WTC11 (cell line): Measurements from ENCODE around the gene KDM4F. TPM values are rescaled to one million over a fixed set of nuclear protein-coding genes. Genes with fewer than 3 reads are reported as not detected.
"Not testable (repeated sequence)": the region's sequence is repeated elsewhere in the genome, so short reads cannot be mapped to it uniquely, and the experiment has no call there.

ENCODE experiments used
- ATAC-seq: fragments of 200-7000 bp; cut with Tn5 transposase; 2 replicates; pipeline ENCODE4 v1.10.0; 2021; ENCODE audit warnings: mild to moderate bottlenecking, moderate library complexity
- Bru-seq: library from RNA; stranded (reverse); fragments of 400-500 nt; gene quantifications from one replicate; lab custom pipeline; 2021; lab: Mats Ljungman, UMichigan
- CTCF ChIA-PET: fragments of 300-600 bp; sonication (Branson Sonifier 250); formaldehyde crosslinking; loops from one replicate; lab custom pipeline; 2021; ENCODE audit warnings: antibody characterized with exemption; lab: Charles Lee
- POLR2A ChIA-PET: fragments of 350-600 bp; sonication (Branson Sonifier 250); formaldehyde crosslinking; loops from one replicate; lab custom pipeline; 2021; ENCODE audit warnings: antibody characterized with exemption; lab: Charles Lee
- DNase-seq: peaks from one replicate; pipeline ENCODE4 v3.0.0; 2021; ENCODE audit warnings: low spot score
- H3K27ac Mint-ChIP-seq: 2 replicates; pipeline ENCODE4 v1.8.0; 2021; ENCODE audit warnings: mixed read lengths
- H3K27me3 Mint-ChIP-seq: 2 replicates; pipeline ENCODE4 v1.8.0; 2021; ENCODE audit warnings: low read depth, mild to moderate bottlenecking, moderate library complexity, mixed read lengths
- H3K36me3 Mint-ChIP-seq: 2 replicates; pipeline ENCODE4 v1.8.0; 2021; ENCODE audit warnings: mixed read lengths
- H3K4me1 Mint-ChIP-seq: 2 replicates; pipeline ENCODE4 v1.8.0; 2022; ENCODE audit warnings: mixed read lengths
- H3K4me3 Mint-ChIP-seq: 2 replicates; pipeline ENCODE4 v1.8.0; 2021; ENCODE audit warnings: mild to moderate bottlenecking, moderate library complexity, mixed read lengths
- H3K9me3 Mint-ChIP-seq: 2 replicates; pipeline ENCODE4 v1.8.0; 2021; ENCODE audit warnings: mixed read lengths
- FOXK1 ChIP-seq: sonication (generic); formaldehyde crosslinking; IDR thresholded peaks from 2 replicates; pipeline ENCODE4 v1.8.0; 2022; ENCODE audit warnings: mild to moderate bottlenecking, moderate library complexity, missing genetic modification reagents
- GABPB1 ChIP-seq: sonication (generic); formaldehyde crosslinking; IDR thresholded peaks from 2 replicates; pipeline ENCODE4 v1.8.1; 2023; ENCODE audit warnings: mild to moderate bottlenecking, missing genetic modification reagents
- IRF2 ChIP-seq: sonication (generic); formaldehyde crosslinking; IDR thresholded peaks from 2 replicates; pipeline ENCODE4 v1.8.0; 2022; ENCODE audit warnings: low read depth, missing genetic modification reagents, borderline replicate concordance
- JUN ChIP-seq: sonication (generic); formaldehyde crosslinking; IDR thresholded peaks from 2 replicates; pipeline ENCODE4 v1.8.0; 2023; ENCODE audit warnings: mild to moderate bottlenecking, missing genetic modification reagents
- KAT7 ChIP-seq: sonication (generic); formaldehyde crosslinking; IDR thresholded peaks from 2 replicates; pipeline ENCODE4 v1.8.1; 2023; ENCODE audit warnings: missing genetic modification reagents, mild to moderate bottlenecking, borderline replicate concordance
- MXD4 ChIP-seq: fragments of 250-450 bp; sonication (Bioruptor Pico); IDR thresholded peaks from 2 replicates; pipeline ENCODE4 v1.8.0; 2021; ENCODE audit warnings: mild to moderate bottlenecking, moderate library complexity, borderline replicate concordance
- NR2C2 ChIP-seq: sonication (generic); formaldehyde crosslinking; IDR thresholded peaks from 2 replicates; pipeline ENCODE4 v1.8.0; 2022; ENCODE audit warnings: mild to moderate bottlenecking, missing genetic modification reagents
- SP1 ChIP-seq: sonication (generic); formaldehyde crosslinking; conservative IDR thresholded peaks from 2 replicates; pipeline ENCODE4 v1.8.1; 2022; ENCODE audit warnings: missing genetic modification reagents
- TCF7 ChIP-seq: sonication (generic); formaldehyde crosslinking; IDR thresholded peaks from 2 replicates; pipeline ENCODE4 v1.8.0; 2022; ENCODE audit warnings: mild to moderate bottlenecking, low read depth, missing genetic modification reagents, moderate library complexity
- TEAD1 ChIP-seq: sonication (generic); formaldehyde crosslinking; IDR thresholded peaks from 2 replicates; pipeline ENCODE4 v1.8.0; 2022; ENCODE audit warnings: mild to moderate bottlenecking, missing genetic modification reagents
- TEAD4 ChIP-seq: sonication (generic); formaldehyde crosslinking; IDR thresholded peaks from 2 replicates; pipeline ENCODE4 v1.8.0; 2022; ENCODE audit warnings: mild to moderate bottlenecking, missing genetic modification reagents
- ZBTB21 ChIP-seq: sonication (generic); formaldehyde crosslinking; IDR thresholded peaks from 2 replicates; pipeline ENCODE4 v1.8.1; 2023; ENCODE audit warnings: mild to moderate bottlenecking, missing genetic modification reagents, borderline replicate concordance
- ZNF671 ChIP-seq: fragments of 250-450 bp; sonication (Bioruptor Pico); IDR thresholded peaks from 2 replicates; pipeline ENCODE4 v1.8.0; 2021; ENCODE audit warnings: mild to moderate bottlenecking
- long read RNA-seq, 3 experiments: library from RNA in 1 of 3; library from capped mRNA in 1 of 3; library from polyadenylated mRNA in 1 of 3; unstranded in 2 of 3; stranded (forward) in 1 of 3; transcript quantifications; one replicate each; pipeline ENCODE4 v2.0.0, GENCODE V29; 2021
- total RNA-seq: library from RNA; stranded (reverse); gene quantifications from 3 replicates; pipeline ENCODE4 v1.2.3, GENCODE V29; 2021
- TF ChIP-seq, protein P1 (sequence below): sonication (generic); formaldehyde crosslinking; IDR thresholded peaks from 2 replicates; pipeline ENCODE4 v1.8.0; 2022; ENCODE audit warnings: mild to moderate bottlenecking, missing genetic modification reagents
- TF ChIP-seq, protein P2 (sequence below): fragments of 250-450 bp; sonication (Bioruptor Pico); IDR thresholded peaks from 2 replicates; pipeline ENCODE4 v1.8.0; 2021; ENCODE audit warnings: mild to moderate bottlenecking
- TF ChIP-seq, protein P3 (sequence below): sonication (generic); formaldehyde crosslinking; IDR thresholded peaks from 2 replicates; pipeline ENCODE4 v1.8.1; 2023; ENCODE audit warnings: mild to moderate bottlenecking, missing genetic modification reagents, borderline replicate concordance
- TF ChIP-seq, protein P4 (sequence below): sonication (generic); formaldehyde crosslinking; IDR thresholded peaks from 2 replicates; pipeline ENCODE4 v1.8.1; 2022; ENCODE audit warnings: mild to moderate bottlenecking, missing genetic modification reagents, moderate library complexity, borderline replicate concordance

Gene KDM4F
- not detected in 3 replicates for total RNA-seq
- Bru-seq, nascent RNA: not detected
- long read RNA-seq, experiment 1: 0 reads
- long read RNA-seq, experiment 2: 0 reads
- long read RNA-seq, experiment 3: 0 reads

DNA sequence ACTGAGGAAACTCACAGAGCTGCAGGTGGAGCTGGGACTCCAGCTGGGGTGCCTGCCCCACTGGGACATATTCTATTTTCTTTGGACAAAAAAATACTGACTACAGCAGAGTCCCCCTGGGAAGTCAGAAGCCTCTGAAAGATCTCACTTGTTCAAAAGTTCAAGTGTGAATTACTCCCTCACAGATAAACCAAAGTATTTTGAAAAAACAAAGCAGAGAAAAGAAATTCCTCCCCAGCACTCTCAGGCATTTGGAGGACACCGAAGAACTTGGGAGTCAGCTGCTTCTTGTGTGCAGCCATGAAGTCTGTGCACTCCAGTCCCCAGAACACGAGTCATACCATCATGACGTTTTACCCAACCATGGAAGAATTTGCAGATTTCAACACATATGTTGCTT, at the start of gene KDM4F:
KDM4F (plus strand) TSS at position 301 of the 400 bp plus-strand sequence.
- H3K9me3 Mint-ChIP-seq, H3K27ac Mint-ChIP-seq, H3K4me1 Mint-ChIP-seq, POLR2A ChIA-PET, DNase-seq, H3K36me3 Mint-ChIP-seq, CTCF ChIA-PET, H3K4me3 Mint-ChIP-seq, ATAC-seq: not testable (repeated sequence)
- peaks cover 22% of the 10 kb centered on the region for H3K27me3 Mint-ChIP-seq

DNA sequence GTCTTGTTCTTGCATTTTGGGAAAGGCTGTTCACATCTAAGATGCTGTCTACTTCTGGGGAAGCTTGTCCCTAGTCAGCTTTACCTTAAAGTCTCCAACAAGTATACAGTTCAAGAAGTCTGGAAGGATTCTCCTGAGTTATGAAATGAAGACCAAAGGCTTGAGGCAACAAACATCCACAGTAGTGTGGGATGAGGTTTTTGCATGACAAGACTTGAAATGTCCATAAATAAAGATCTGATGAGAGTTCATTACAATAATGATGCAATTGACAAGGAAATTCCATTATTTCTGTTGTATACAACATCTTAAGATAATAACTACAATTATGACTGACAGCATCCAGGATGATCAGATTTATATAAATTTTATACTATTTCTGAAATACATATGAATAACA, 45.5 kb upstream of the KDM4F start:
- CTCF ChIA-PET: no interaction called here
- peaks cover 17% of the 10 kb centered on the region for H3K9me3 Mint-ChIP-seq
- no peak overlapping the region for H3K4me3 Mint-ChIP-seq
- no peak overlapping the region for H3K27ac Mint-ChIP-seq
- no peak for TF ChIP-seq SP1
- no peak for TF ChIP-seq IRF2 (CRISPR knock-in tag)
- TF ChIP-seq, protein P1, sequence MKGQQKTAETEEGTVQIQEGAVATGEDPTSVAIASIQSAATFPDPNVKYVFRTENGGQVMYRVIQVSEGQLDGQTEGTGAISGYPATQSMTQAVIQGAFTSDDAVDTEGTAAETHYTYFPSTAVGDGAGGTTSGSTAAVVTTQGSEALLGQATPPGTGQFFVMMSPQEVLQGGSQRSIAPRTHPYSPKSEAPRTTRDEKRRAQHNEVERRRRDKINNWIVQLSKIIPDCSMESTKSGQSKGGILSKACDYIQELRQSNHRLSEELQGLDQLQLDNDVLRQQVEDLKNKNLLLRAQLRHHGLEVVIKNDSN (CRISPR knock-in tag): no peak
- no peak for TF ChIP-seq TEAD4 (CRISPR knock-in tag)
- TF ChIP-seq NR2C2 (CRISPR knock-in tag): no peak
- TF ChIP-seq MXD4: no peak
- TF ChIP-seq TCF7 (CRISPR knock-in tag): no peak
- no peak for TF ChIP-seq GABPB1
- TF ChIP-seq FOXK1 (CRISPR knock-in tag): no peak
- TF ChIP-seq ZBTB21 (CRISPR knock-in tag): no peak
- TF ChIP-seq, protein P2, sequence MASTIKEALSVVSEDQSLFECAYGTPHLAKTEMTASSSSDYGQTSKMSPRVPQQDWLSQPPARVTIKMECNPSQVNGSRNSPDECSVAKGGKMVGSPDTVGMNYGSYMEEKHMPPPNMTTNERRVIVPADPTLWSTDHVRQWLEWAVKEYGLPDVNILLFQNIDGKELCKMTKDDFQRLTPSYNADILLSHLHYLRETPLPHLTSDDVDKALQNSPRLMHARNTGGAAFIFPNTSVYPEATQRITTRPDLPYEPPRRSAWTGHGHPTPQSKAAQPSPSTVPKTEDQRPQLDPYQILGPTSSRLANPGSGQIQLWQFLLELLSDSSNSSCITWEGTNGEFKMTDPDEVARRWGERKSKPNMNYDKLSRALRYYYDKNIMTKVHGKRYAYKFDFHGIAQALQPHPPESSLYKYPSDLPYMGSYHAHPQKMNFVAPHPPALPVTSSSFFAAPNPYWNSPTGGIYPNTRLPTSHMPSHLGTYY (CRISPR knock-in tag): no peak
- TF ChIP-seq, protein P3, sequence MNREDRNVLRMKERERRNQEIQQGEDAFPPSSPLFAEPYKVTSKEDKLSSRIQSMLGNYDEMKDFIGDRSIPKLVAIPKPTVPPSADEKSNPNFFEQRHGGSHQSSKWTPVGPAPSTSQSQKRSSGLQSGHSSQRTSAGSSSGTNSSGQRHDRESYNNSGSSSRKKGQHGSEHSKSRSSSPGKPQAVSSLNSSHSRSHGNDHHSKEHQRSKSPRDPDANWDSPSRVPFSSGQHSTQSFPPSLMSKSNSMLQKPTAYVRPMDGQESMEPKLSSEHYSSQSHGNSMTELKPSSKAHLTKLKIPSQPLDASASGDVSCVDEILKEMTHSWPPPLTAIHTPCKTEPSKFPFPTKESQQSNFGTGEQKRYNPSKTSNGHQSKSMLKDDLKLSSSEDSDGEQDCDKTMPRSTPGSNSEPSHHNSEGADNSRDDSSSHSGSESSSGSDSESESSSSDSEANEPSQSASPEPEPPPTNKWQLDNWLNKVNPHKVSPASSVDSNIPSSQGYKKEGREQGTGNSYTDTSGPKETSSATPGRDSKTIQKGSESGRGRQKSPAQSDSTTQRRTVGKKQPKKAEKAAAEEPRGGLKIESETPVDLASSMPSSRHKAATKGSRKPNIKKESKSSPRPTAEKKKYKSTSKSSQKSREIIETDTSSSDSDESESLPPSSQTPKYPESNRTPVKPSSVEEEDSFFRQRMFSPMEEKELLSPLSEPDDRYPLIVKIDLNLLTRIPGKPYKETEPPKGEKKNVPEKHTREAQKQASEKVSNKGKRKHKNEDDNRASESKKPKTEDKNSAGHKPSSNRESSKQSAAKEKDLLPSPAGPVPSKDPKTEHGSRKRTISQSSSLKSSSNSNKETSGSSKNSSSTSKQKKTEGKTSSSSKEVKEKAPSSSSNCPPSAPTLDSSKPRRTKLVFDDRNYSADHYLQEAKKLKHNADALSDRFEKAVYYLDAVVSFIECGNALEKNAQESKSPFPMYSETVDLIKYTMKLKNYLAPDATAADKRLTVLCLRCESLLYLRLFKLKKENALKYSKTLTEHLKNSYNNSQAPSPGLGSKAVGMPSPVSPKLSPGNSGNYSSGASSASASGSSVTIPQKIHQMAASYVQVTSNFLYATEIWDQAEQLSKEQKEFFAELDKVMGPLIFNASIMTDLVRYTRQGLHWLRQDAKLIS (CRISPR knock-in tag): no peak
- TF ChIP-seq, protein P4, sequence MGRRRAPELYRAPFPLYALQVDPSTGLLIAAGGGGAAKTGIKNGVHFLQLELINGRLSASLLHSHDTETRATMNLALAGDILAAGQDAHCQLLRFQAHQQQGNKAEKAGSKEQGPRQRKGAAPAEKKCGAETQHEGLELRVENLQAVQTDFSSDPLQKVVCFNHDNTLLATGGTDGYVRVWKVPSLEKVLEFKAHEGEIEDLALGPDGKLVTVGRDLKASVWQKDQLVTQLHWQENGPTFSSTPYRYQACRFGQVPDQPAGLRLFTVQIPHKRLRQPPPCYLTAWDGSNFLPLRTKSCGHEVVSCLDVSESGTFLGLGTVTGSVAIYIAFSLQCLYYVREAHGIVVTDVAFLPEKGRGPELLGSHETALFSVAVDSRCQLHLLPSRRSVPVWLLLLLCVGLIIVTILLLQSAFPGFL (CRISPR knock-in tag): no peak
- no peak for TF ChIP-seq TEAD1 (CRISPR knock-in tag)
- TF ChIP-seq, all 79 proteins: peak for 0
- no peak for DNase-seq
- Mint-ChIP-seq H3K4me1 (no peaks in the 10 kb centered on the region), H3K27me3 (peaks cover 7% of the 10 kb centered on the region), H3K36me3 (no peaks in the 10 kb centered on the region; the same call in 1 of the 2 replicates)
- ATAC-seq: no peak
- POLR2A ChIA-PET: no interaction called here

DNA sequence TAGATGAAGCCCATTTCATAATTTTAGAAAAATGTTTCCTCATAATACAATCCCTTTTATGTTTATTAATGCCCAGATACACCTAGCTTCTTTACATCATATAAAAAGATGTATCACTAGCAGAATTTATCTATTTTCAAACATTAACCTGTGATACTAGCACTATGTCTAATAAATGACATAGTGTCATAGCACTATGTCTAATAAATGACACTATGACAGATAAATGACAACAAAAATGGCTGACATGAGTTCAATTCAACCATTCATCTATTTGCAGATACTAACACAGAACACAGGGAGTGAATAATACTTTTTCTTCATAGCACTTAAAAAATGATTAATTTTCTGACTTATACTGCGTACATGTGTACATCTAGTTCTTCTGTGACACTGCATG, 43.6 kb upstream of the KDM4F start:
- ATAC-seq: no peak
- Mint-ChIP-seq H3K9me3 (peaks cover 8% of the 10 kb centered on the region; the same call in 1 of the 2 replicates), H3K4me1 (no peaks in the 10 kb centered on the region), H3K36me3 (no peaks in the 10 kb centered on the region), H3K4me3 (no peak overlapping the region), H3K27me3 (peaks cover 13% of the 10 kb centered on the region), H3K27ac (no peak overlapping the region)
- ChIA-PET POLR2A (no interaction called here), CTCF (no interaction called here)
- TF ChIP-seq ZNF671: no peak
- TF ChIP-seq FOXK1 (CRISPR knock-in tag): no peak
- TF ChIP-seq, protein P3 (CRISPR knock-in tag): no peak
- TF ChIP-seq KAT7 (CRISPR knock-in tag): no peak
- TF ChIP-seq JUN (CRISPR knock-in tag): no peak
- DNase-seq: no peak
